HepG2 (cell line): ENCODE measurements around the gene MAPK1. TPM values are rescaled to one million over a fixed set of nuclear protein-coding genes. Genes with fewer than 3 reads are reported as not detected.

Experiments used
- ATAC-seq: fragments of 200-7000 bp; cut with Tn5 transposase; 3 replicates; pipeline ENCODE4 v1.9.1; 2020; ENCODE audit warnings: mild to moderate bottlenecking, moderate library complexity
- BruUV-seq: library from RNA; stranded (reverse); fragments of 400-500 nt; replicated peaks from 2 replicates; lab custom pipeline; 2021; lab: Mats Ljungman, UMichigan
- CTCF ChIA-PET: fragments of 300-600 bp; formaldehyde crosslinking; extraction: SDS; loops from one replicate; lab custom pipeline; 2021; ENCODE audit warnings: low total read pairs, inconsistent platforms, low intra/inter-chr PET ratio; lab: Yijun Ruan, JAX
- POLR2A ChIA-PET: fragments of 350-600 bp; sonication (Branson Sonifier 250); formaldehyde crosslinking; loops from one replicate; lab custom pipeline; 2020; ENCODE audit warnings: antibody characterized with exemption, inconsistent platforms; lab: Yijun Ruan, JAX
- DNase-seq: peaks from one replicate; pipeline ENCODE4 v3.0.0-alpha.2; 2015; ENCODE audit warnings: low spot score
- FAIRE-seq: peaks from 3 replicates; lab custom pipeline; 2011; peaks lifted over from hg19 to GRCh38; lab: Jason Lieb, UNC
- H2AFZ ChIP-seq: one replicate; pipeline ENCODE4 v1.6.1; 2011; ENCODE audit warnings: low read length, inconsistent platforms
- H3K27ac ChIP-seq: fragments of 300-600 bp; 3 replicates; pipeline ENCODE4 v1.8.0; 2011; ENCODE audit warnings: mixed run types, mild to moderate bottlenecking, mixed read lengths, low read length, inconsistent platforms; ENCODE audit not compliant: insufficient read depth; ENCODE audit errors: extremely low read length
- H3K27me3 ChIP-seq, 2 experiments: fragments of 200-600 bp in 1 of 2; 2 replicates in 1 of 2; 3 replicates in 1 of 2; pipeline versions ENCODE4 v1.6.0 to v1.8.0; 2011; ENCODE audit warnings: low read length in 2 of 2, mild to moderate bottlenecking in 2 of 2, moderate library complexity in 2 of 2, inconsistent platforms in 1 of 2; ENCODE audit not compliant: insufficient read depth in 2 of 2, control insufficient read depth in 1 of 2
- H3K36me3 ChIP-seq, 2 experiments: fragments of 200-600 bp in 1 of 2; replicated peaks in 1 of 2; 2 replicates in 1 of 2; 3 replicates in 1 of 2; pipeline versions ENCODE4 v1.5.1 to v1.8.0; 2011; ENCODE audit warnings: low read length in 2 of 2, inconsistent platforms in 1 of 2; ENCODE audit not compliant: insufficient read depth in 2 of 2, control insufficient read depth in 1 of 2
- H3K4me1 ChIP-seq: 2 replicates; pipeline ENCODE4 v1.5.1; 2012; ENCODE audit warnings: low read length, inconsistent platforms; ENCODE audit not compliant: insufficient read depth
- H3K4me2 ChIP-seq: 2 replicates; pipeline ENCODE4 v1.6.0; 2011; ENCODE audit warnings: low read depth, low read length, inconsistent platforms
- H3K4me3 ChIP-seq, 3 experiments: fragments of 200-600 bp in 1 of 3; sonication (generic), shearing (Covaris generic) in 1 of 3; replicated peaks in 1 of 3; 2 replicates each; pipeline ENCODE4 v1.5.1; 2011 to 2016; ENCODE audit warnings: low read length in 3 of 3, inconsistent platforms in 2 of 3, low read depth in 2 of 3, mild to moderate bottlenecking in 2 of 3, control low read depth in 1 of 3, mixed read lengths in 1 of 3; ENCODE audit not compliant: insufficient read depth in 1 of 3
- H3K79me2 ChIP-seq: one replicate; pipeline ENCODE4 v1.6.1; 2011; ENCODE audit warnings: low read length, inconsistent platforms; ENCODE audit not compliant: insufficient read depth
- H3K9ac ChIP-seq: 2 replicates; pipeline ENCODE4 v1.6.0; 2011; ENCODE audit warnings: mild to moderate bottlenecking, low read depth, low read length, inconsistent platforms; ENCODE audit not compliant: insufficient read depth
- H3K9me3 ChIP-seq: 2 replicates; pipeline ENCODE4 v1.5.1; 2012; ENCODE audit warnings: mild to moderate bottlenecking, low read length
- H4K20me1 ChIP-seq: 2 replicates; pipeline ENCODE4 v1.6.0; 2011; ENCODE audit warnings: inconsistent platforms, mild to moderate bottlenecking, low read length, moderate library complexity; ENCODE audit not compliant: insufficient read depth
- LCORL ChIP-seq, 2 experiments: fragments of 450-650 bp in 1 of 2; sonication (generic) in 1 of 2; formaldehyde crosslinking in 1 of 2; IDR thresholded peaks; 2 replicates each; pipeline versions ENCODE4 v1.5.0 to v1.6.1; 2017 to 2020; ENCODE audit warnings: antibody characterized with exemption in 1 of 2, missing genetic modification reagents in 1 of 2
- MXD4 ChIP-seq: IDR thresholded peaks from 2 replicates; pipeline ENCODE4 v1.6.1; 2016; ENCODE audit warnings: mild to moderate bottlenecking, missing biosample characterization, missing genetic modification reagents
- SOX5 ChIP-seq: IDR thresholded peaks from 2 replicates; pipeline ENCODE4 v1.6.1; 2016; ENCODE audit warnings: borderline replicate concordance
- ZBTB33 ChIP-seq: sonication (generic); formaldehyde crosslinking; IDR thresholded peaks from 2 replicates; pipeline ENCODE4 v1.4.0; 2020; ENCODE audit warnings: missing genetic modification reagents
- ZNF10 ChIP-seq: sonication (generic); formaldehyde crosslinking; IDR thresholded peaks from 2 replicates; pipeline ENCODE4 v1.4.0; 2020; ENCODE audit warnings: mild to moderate bottlenecking, low read depth, missing genetic modification reagents, borderline replicate concordance
- ZNF510 ChIP-seq: sonication (generic); formaldehyde crosslinking; IDR thresholded peaks from 2 replicates; pipeline ENCODE4 v1.4.0; 2020; ENCODE audit warnings: low read depth, mild to moderate bottlenecking, missing genetic modification reagents
- WGBS: methylation state at CpG from one replicate; pipeline ENCODE4 v1.1.6; 2017; ENCODE audit warnings: low lambda C conversion rate; 5-methylcytosine and 5-hydroxymethylcytosine counted together
- in situ Hi-C: cut with HindIII; loops from 2 replicates; pipeline ENCODE4 v1.10.0; 2017; ENCODE audit warnings: low pct_unique_long_range_greater_than_20kb; ENCODE audit not compliant: extremely low pct_ligation_motif_present
- intact Hi-C: fragments of 100-400 bp; cut with micrococcal nuclease; formaldehyde crosslinking; loops from one replicate; pipeline ENCODE4 v1.10.0; 2022; ENCODE audit not compliant: unreplicated experiment
- polyA plus RNA-seq, 8 experiments: library from polyadenylated mRNA; depleted of rRNA in 3 of 8; stranded (reverse) in 7 of 8; unstranded in 1 of 8; fragments of >200 nt; fragmentation: Illumina TruSeq in 4 of 8; extraction: Trizol in 4 of 8; gene quantifications; 2 replicates each; pipeline versions ENCODE4 v1.2.1 to v1.2.3, GENCODE V29; 2011 to 2016; ENCODE audit warnings: low read depth in 4 of 8, missing spikeins in 1 of 8, mixed read lengths in 1 of 8; ENCODE audit not compliant: insufficient read depth in 1 of 8
- total RNA-seq, 5 experiments: library from RNA; depleted of rRNA; stranded (reverse); fragments of >200 nt; fragmentation: Illumina TruSeq; extraction: Trizol; gene quantifications; 2 replicates each; pipeline ENCODE4 v1.2.3, GENCODE V29; 2016; ENCODE audit warnings: low read depth in 1 of 5

MAPK1 gene
- total and polyA plus RNA-seq, 2 of the 13 experiments (the other 11 are each of a cell fraction or from before 2014, with no cell fraction given), result 107 to 114 TPM

DNA sequence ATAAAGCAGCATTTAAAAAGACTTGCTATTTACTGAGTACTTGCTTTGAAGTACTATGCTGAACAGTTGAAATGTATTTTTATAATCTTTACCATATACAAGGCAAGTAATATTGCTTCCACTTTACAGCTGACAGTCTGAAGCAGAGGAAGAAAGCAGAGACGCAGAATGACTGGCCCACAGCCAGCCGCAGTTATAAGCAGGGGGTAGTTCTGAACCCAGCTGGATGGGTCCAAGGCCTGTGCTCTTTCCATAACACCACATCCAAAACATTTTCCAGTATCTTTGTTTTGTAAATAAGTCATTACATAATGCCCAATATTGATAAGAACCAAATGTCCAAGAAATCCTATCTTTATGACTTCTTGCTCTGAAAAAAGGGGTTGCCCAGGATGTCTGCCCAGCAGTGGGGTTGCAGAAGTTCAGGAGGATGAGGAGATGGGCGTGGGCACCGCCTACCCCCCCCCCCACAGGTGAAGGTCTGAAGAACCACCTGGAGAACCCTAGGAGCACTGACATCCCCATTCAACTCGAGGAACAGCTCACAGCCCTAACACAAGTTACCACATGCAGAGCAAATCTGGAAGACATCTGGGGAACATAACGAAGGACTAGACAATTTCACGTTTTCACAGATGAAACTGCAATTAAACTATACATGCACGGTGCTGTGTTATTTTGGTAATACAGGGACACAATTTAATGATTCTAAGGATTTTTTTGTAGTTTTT is 107.6 kb downstream of the MAPK1 start:
- whole genome bisulfite sequencing, result 93% methylated on average over 8 of the region's 8 CpGs
- no peak for TF ChIP-seq ZNF10 (CRISPR knock-in tag)
- TF ChIP-seq ZNF510 (CRISPR knock-in tag), result no peak
- TF ChIP-seq ZBTB33, result no peak
- TF ChIP-seq SOX5 (CRISPR knock-in tag), result no peak
- no peak for TF ChIP-seq MXD4 (CRISPR knock-in tag)
- no peak for TF ChIP-seq LCORL (IDR thresholded peaks at IDR 0.05)
- no peak for TF ChIP-seq LCORL (CRISPR knock-in tag; IDR thresholded peaks at IDR 0.05)
- H3K4me3 ChIP-seq, result no peak overlapping the region
- FAIRE-seq (no peak), ATAC-seq (no peak), DNase-seq (no peak)
- ChIA-PET CTCF (no interaction called here), POLR2A (no interaction called here)
- in situ Hi-C loops (no loop called here), intact Hi-C loops (no loop called here)
- no peaks in the 10 kb centered on the region for H3K9me3 ChIP-seq
- no TSS peak for BruUV-seq
- H3K36me3 ChIP-seq, result peaks cover 20 to 53% of the 10 kb centered on the region in 2 experiments
- H3K4me1 ChIP-seq, result peaks cover 16% of the 10 kb centered on the region
- H3K79me2 ChIP-seq, result no peaks in the 10 kb centered on the region
- H3K27ac ChIP-seq, result no peak overlapping the region
- no peaks in the 10 kb centered on the region; the same call in 1 of the 2 replicates for H4K20me1 ChIP-seq
- H3K9ac ChIP-seq, result no peak overlapping the region
- H2AFZ ChIP-seq, result no peak overlapping the region
- no peaks in the 10 kb centered on the region for H3K27me3 ChIP-seq
- H3K4me2 ChIP-seq, result no peak overlapping the region
